H1 (cell line): Measurements from ENCODE around the gene PHF13. TPM values are rescaled to one million over a fixed set of nuclear protein-coding genes. Genes with fewer than 3 reads are reported as not detected.

Source experiments
- CTCF ChIA-PET: fragments of 300-600 bp; sonication (Branson Sonifier 250); formaldehyde crosslinking; loops from one replicate; lab custom pipeline; 2021; ENCODE audit not compliant: partially characterized antibody; lab: Charles Lee
- POLR2A ChIA-PET: fragments of 300-600 bp; sonication (Branson Sonifier 250); formaldehyde crosslinking; loops from one replicate; lab custom pipeline; 2021; ENCODE audit warnings: inconsistent platforms; ENCODE audit not compliant: partially characterized antibody; lab: Charles Lee
- DNase-seq, 2 experiments: peaks; one replicate each; pipeline versions ENCODE4 v3.0.0 to v3.0.0-alpha.2; 2010 to 2022; ENCODE audit warnings: low spot score in 2 of 2, low read depth in 1 of 2, mixed read lengths in 1 of 2
- FAIRE-seq: peaks from 2 replicates; lab custom pipeline; 2011; peaks lifted over from hg19 to GRCh38; lab: Jason Lieb, UNC
- H2AFZ ChIP-seq: 2 replicates; pipeline ENCODE4 v1.8.1; 2012; ENCODE audit warnings: low read length, inconsistent platforms
- H2AK5ac ChIP-seq: 2 replicates; pipeline ENCODE4 v1.6.1; 2013; ENCODE audit warnings: low read depth, low read length
- H2BK120ac ChIP-seq: replicated peaks from 2 replicates; pipeline ENCODE3; 2013; ENCODE audit warnings: low read depth, low read length, inconsistent platforms
- H2BK12ac ChIP-seq: 2 replicates; pipeline ENCODE4 v1.6.1; 2013; ENCODE audit warnings: low read depth, low read length
- H2BK15ac ChIP-seq: 2 replicates; pipeline ENCODE4 v1.6.1; 2013; ENCODE audit warnings: low read length
- H2BK20ac ChIP-seq: 2 replicates; pipeline ENCODE4 v1.6.1; 2013; ENCODE audit warnings: low read length
- H2BK5ac ChIP-seq: 2 replicates; pipeline ENCODE4 v1.6.1; 2013; ENCODE audit warnings: low read depth, low read length
- H3K14ac ChIP-seq: 2 replicates; pipeline ENCODE4 v1.6.1; 2013; ENCODE audit warnings: inconsistent platforms; ENCODE audit not compliant: insufficient read length
- H3K18ac ChIP-seq: 2 replicates; pipeline ENCODE4 v1.6.1; 2013; ENCODE audit warnings: low read length; ENCODE audit errors: extremely low read depth
- H3K23ac ChIP-seq: 2 replicates; pipeline ENCODE4 v1.6.1; 2013; ENCODE audit warnings: inconsistent platforms; ENCODE audit not compliant: insufficient read length
- H3K23me2 ChIP-seq: 2 replicates; pipeline ENCODE4 v1.6.1; 2013; ENCODE audit warnings: low read depth, low read length
- H3K27ac ChIP-seq: 2 replicates; pipeline ENCODE4 v1.6.1; 2011; ENCODE audit warnings: low read depth, low read length, inconsistent platforms
- H3K27me3 ChIP-seq, 4 experiments: replicated peaks in 1 of 4; 1 replicate in 1 of 4; 2 replicates in 3 of 4; pipeline versions ENCODE4 v1.6.1 to v1.8.1; 2011 to 2013; ENCODE audit warnings: low read length in 3 of 4, mild to moderate bottlenecking in 3 of 4, inconsistent platforms in 2 of 4, mixed read lengths in 2 of 4, moderate library complexity in 1 of 4; ENCODE audit not compliant: control insufficient read depth in 3 of 4, insufficient read depth in 3 of 4; ENCODE audit errors: extremely low read depth in 1 of 4
- H3K36me3 ChIP-seq, 4 experiments: 2 replicates each; pipeline versions ENCODE4 v1.6.1 to v1.8.1; 2011 to 2013; ENCODE audit warnings: mild to moderate bottlenecking in 4 of 4, low read length in 3 of 4, moderate library complexity in 2 of 4, control low read depth in 1 of 4, inconsistent platforms in 1 of 4; ENCODE audit not compliant: insufficient read depth in 4 of 4, control insufficient read depth in 2 of 4
- H3K4ac ChIP-seq: replicated peaks from 2 replicates; pipeline ENCODE3; 2013; ENCODE audit warnings: low read length, low read depth, mixed read lengths, inconsistent platforms; ENCODE audit not compliant: insufficient read length
- H3K4me1 ChIP-seq, 4 experiments: replicated peaks in 1 of 4; 1 replicate in 1 of 4; 2 replicates in 3 of 4; pipeline versions ENCODE4 v1.6.1 to v1.8.1; 2011 to 2013; ENCODE audit warnings: low read length in 3 of 4, inconsistent platforms in 2 of 4, mixed read lengths in 1 of 4; ENCODE audit not compliant: insufficient read depth in 4 of 4, control insufficient read depth in 3 of 4
- H3K4me2 ChIP-seq, 2 experiments: 2 replicates each; pipeline versions ENCODE4 v1.6.1 to v1.8.1; 2011 to 2013; ENCODE audit warnings: low read depth in 2 of 2, low read length in 2 of 2, control low read depth in 1 of 2, inconsistent platforms in 1 of 2, mild to moderate bottlenecking in 1 of 2; ENCODE audit not compliant: insufficient read depth in 1 of 2
- H3K4me3 ChIP-seq, 4 experiments: fragments of 200-600, 300-600 bp in 1 of 4; sonication (generic), shearing (Covaris generic), sonication (Bioruptor Twin) in 1 of 4; 2 replicates each; pipeline versions ENCODE4 v1.5.1 to v1.8.1; 2011 to 2016; ENCODE audit warnings: low read length in 4 of 4, low read depth in 3 of 4, control low read depth in 2 of 4, inconsistent platforms in 2 of 4, mild to moderate bottlenecking in 2 of 4, mixed read lengths in 1 of 4, moderate library complexity in 1 of 4; ENCODE audit not compliant: insufficient read depth in 2 of 4; ENCODE audit errors: extremely low read depth in 1 of 4
- H3K56ac ChIP-seq: replicated peaks from 2 replicates; pipeline ENCODE3; 2013; ENCODE audit warnings: low read depth, mild to moderate bottlenecking, mixed read lengths, low read length, inconsistent platforms; ENCODE audit not compliant: insufficient read length
- H3K79me1 ChIP-seq: 2 replicates; pipeline ENCODE4 v1.6.1; 2013; ENCODE audit warnings: low read depth, low read length, control low read depth
- H3K79me2 ChIP-seq, 2 experiments: 2 replicates each; pipeline versions ENCODE4 v1.6.1 to v1.8.1; 2012 to 2013; ENCODE audit warnings: low read length in 2 of 2, mild to moderate bottlenecking in 2 of 2, inconsistent platforms in 1 of 2; ENCODE audit not compliant: insufficient read depth in 2 of 2, control insufficient read depth in 1 of 2
- H3K9ac ChIP-seq, 4 experiments: replicated peaks in 1 of 4; 1 replicate in 1 of 4; 2 replicates in 3 of 4; pipeline versions ENCODE4 v1.6.1 to v1.8.1; 2011 to 2013; ENCODE audit warnings: low read depth in 3 of 4, low read length in 3 of 4, control low read depth in 2 of 4, mild to moderate bottlenecking in 2 of 4, moderate library complexity in 2 of 4, inconsistent platforms in 1 of 4; ENCODE audit errors: extremely low read depth in 1 of 4
- H3K9me3 ChIP-seq, 2 experiments: 2 replicates each; pipeline versions ENCODE4 v1.6.1 to v1.8.1; 2012 to 2013; ENCODE audit warnings: mild to moderate bottlenecking in 2 of 2, moderate library complexity in 2 of 2, control low read depth in 1 of 2, inconsistent platforms in 1 of 2, low read depth in 1 of 2, low read length in 1 of 2, mixed read lengths in 1 of 2; ENCODE audit not compliant: insufficient read depth in 2 of 2
- H4K20me1 ChIP-seq, 2 experiments: replicated peaks in 1 of 2; 2 replicates each; pipeline versions ENCODE3 to v1.8.1; 2011 to 2013; ENCODE audit warnings: inconsistent platforms in 2 of 2, low read length in 2 of 2, mild to moderate bottlenecking in 1 of 2; ENCODE audit not compliant: insufficient read depth in 2 of 2, control insufficient read depth in 1 of 2
- H4K5ac ChIP-seq: 2 replicates; pipeline ENCODE4 v1.6.1; 2013; ENCODE audit warnings: low read length, low read depth, mixed read lengths, inconsistent platforms; ENCODE audit not compliant: insufficient read length
- H4K8ac ChIP-seq: 2 replicates; pipeline ENCODE4 v1.8.0; 2013; ENCODE audit warnings: mild to moderate bottlenecking, moderate library complexity, low read length, inconsistent platforms; ENCODE audit not compliant: insufficient read depth; ENCODE audit errors: extremely low read depth
- H4K91ac ChIP-seq: replicated peaks from 2 replicates; pipeline ENCODE3; 2013; ENCODE audit warnings: low read length, mixed read lengths, inconsistent platforms; ENCODE audit not compliant: insufficient read length
- RBBP5 ChIP-seq: IDR thresholded peaks from 2 replicates; pipeline ENCODE4 v1.7.1; 2012; ENCODE audit warnings: low read depth, mild to moderate bottlenecking, inconsistent platforms, low read length, moderate library complexity, borderline replicate concordance
- SIN3A ChIP-seq, 2 experiments: IDR thresholded peaks in 1 of 2; conservative IDR thresholded peaks in 1 of 2; 2 replicates each; pipeline ENCODE4 v1.6.1; 2011 to 2012; ENCODE audit warnings: low read length in 2 of 2, improper control_type of control experiment in 1 of 2, low read depth in 1 of 2, mild to moderate bottlenecking in 1 of 2
- WGBS, 2 experiments: shearing (Covaris generic) in 1 of 2; methylation state at CpG; one replicate each; pipeline versions ENCODE4 v1.1.6 to v1.1.7; 2013 to 2015; ENCODE audit warnings: low lambda C conversion rate in 2 of 2, mixed read lengths in 2 of 2, inconsistent platforms in 1 of 2, low coverage in 1 of 2, missing lambda C conversion rate in 1 of 2; ENCODE audit not compliant: insufficient replicate concordance in 2 of 2, insufficient coverage in 1 of 2, insufficient read length in 1 of 2; ENCODE audit errors: extremely low coverage in 1 of 2, missing lambda C conversion rate in 1 of 2; 5-methylcytosine and 5-hydroxymethylcytosine counted together
- polyA plus RNA-seq, 7 experiments: library from polyadenylated mRNA; depleted of rRNA in 3 of 7; stranded (reverse) in 5 of 7; unstranded in 2 of 7; fragments of >200 nt in 5 of 7; fragments of 200-250 nt in 2 of 7; gene quantifications; 1 replicate in 5 of 7; 2 replicates in 1 of 7; 4 replicates in 1 of 7; pipeline versions ENCODE4 v1.2.1 to v1.2.3, GENCODE V29; 2011 to 2013; ENCODE audit warnings: missing spikeins in 2 of 7, mixed read lengths in 2 of 7
- total RNA-seq: library from RNA; stranded (reverse); fragmentation: NEBNext Ultra II Directional; extraction: Animal tissue kit (Norgen Biotek cat#: 25700); gene quantifications from 2 replicates; pipeline ENCODE4 v1.2.1, GENCODE V29; 2021

The PHF13 gene
- total and polyA plus RNA-seq, 2 of the 8 experiments (the other 6 are each of a cell fraction or from before 2014, with no cell fraction given): 11.7 to 39.6 TPM

GRCh38 chr1:6653436-6654290, 40.1 kb downstream of the PHF13 start:
- Histone ChIP-seq H3K4me3 (no peak overlapping the region), H3K79me1 (no peaks in the 10 kb centered on the region; the same call in 1 of the 2 replicates), H3K4me2 (no peak overlapping the region), H3K23ac (no peak overlapping the region), H2AK5ac (no peak overlapping the region), H3K56ac (no peak overlapping the region), H3K79me2 (no peaks in the 10 kb centered on the region), H2BK20ac (no peak overlapping the region), H3K18ac (no peak overlapping the region), H3K9ac (no peak overlapping the region), H4K5ac (no peak overlapping the region), H2BK12ac (no peak overlapping the region), H4K8ac (no peak overlapping the region), H2AFZ (no peak overlapping the region), H3K36me3 (peaks cover 18 to 36% (median 23%) of the 10 kb centered on the region in 4 experiments), H2BK5ac (no peak overlapping the region), H3K23me2 (no peaks in the 10 kb centered on the region), H3K4ac (no peak overlapping the region), H3K27ac (no peak overlapping the region), H3K27me3 (no peaks in the 10 kb centered on the region), H3K9me3 (no peaks in the 10 kb centered on the region), H3K14ac (no peak overlapping the region), H4K91ac (no peak overlapping the region), H3K4me1 (no peaks in the 10 kb centered on the region), H2BK120ac (no peak overlapping the region), H2BK15ac (no peak overlapping the region), H4K20me1 (peaks cover 0 to 3% of the 10 kb centered on the region in 2 experiments)
- FAIRE-seq (no peak), DNase-seq (no peak)
- ChIA-PET POLR2A (interaction anchor here (0.9 to 2.9 kb wide), 5 partner anchors 9 to 29 kb away, joined by 3 to 7 read pairs (median 3); partner anchors contain the start of gene THAP3), CTCF (interaction anchor here (1.2 to 4.4 kb wide), 5 partner anchors 8 to 130 kb away, joined by 3 to 24 read pairs (median 5); no protein-coding TSS in a partner anchor)
- WGBS, 2 experiments: 90% methylated on average over 23 of the region's 23 CpGs; no CpG with 5 or more reads in 1 of the 2 experiments
- TF ChIP-seq SIN3A (conservative IDR thresholded peaks at IDR 0.05 in 1 of 2, IDR thresholded peaks at IDR 0.05 in 1 of 2; ENCODE audit: low read depth in 1 of 2, low read length in 2 of 2) (no peak), RBBP5 (no peak)
